GM12878 (cell line): ENCODE data around the gene BARHL1.

Experiments
- ATF2 ChIP-seq: IDR thresholded peaks from 2 replicates; pipeline ENCODE4 v1.6.1; 2012; ENCODE audit warnings: low read length, inconsistent platforms
- BHLHE40 ChIP-seq, 2 experiments: fragments of 450-650 bp in 1 of 2; IDR thresholded peaks; 2 replicates each; pipeline ENCODE4 v1.6.1; 2011 to 2017; ENCODE audit warnings: low read depth in 2 of 2, borderline replicate concordance in 1 of 2, improper control_type of control experiment in 1 of 2, low read length in 1 of 2, mild to moderate bottlenecking in 1 of 2
- DPF2 ChIP-seq: fragments of 450-650 bp; IDR thresholded peaks from 2 replicates; pipeline ENCODE4 v1.6.1; 2017; ENCODE audit warnings: mild to moderate bottlenecking
- JUNB ChIP-seq: IDR thresholded peaks from 2 replicates; pipeline ENCODE4 v1.6.1; 2016; ENCODE audit warnings: antibody characterized with exemption, mild to moderate bottlenecking
- RFX5 ChIP-seq: IDR thresholded peaks from 2 replicates; pipeline ENCODE4 v1.6.1; 2011; ENCODE audit warnings: low read depth, low read length, improper control_type of control experiment

- no peak for TF ChIP-seq DPF2
- TF ChIP-seq ATF2, result no peak
- no peak for TF ChIP-seq BHLHE40 (IDR thresholded peaks at IDR 0.05; ENCODE audit: borderline replicate concordance in 1 of 2, low read depth in 2 of 2, low read length in 1 of 2)
- no peak for TF ChIP-seq RFX5
- no peak for TF ChIP-seq JUNB
Measured at GRCh38 chr9:132555528-132555927, 26.9 kb upstream of the BARHL1 start.
